Measurements from ENCODE around the gene TBCB. TPM values are rescaled to one million over a fixed set of nuclear protein-coding genes. Genes with fewer than 3 reads are reported as not detected.

Gene TBCB
- total RNA-seq, 1 experiment from 2014 or later, result 141 TPM

GRCh38 chr19:36112678-36113077 is 2.6 kb upstream of the TBCB start:
- CTCF ChIA-PET, result no interaction called here
- Histone ChIP-seq H3K4me2 (ENCODE audit: low read length) (no peak overlapping the region), H3K4me3 (replicated peaks in 1 of 2; ENCODE audit: low read depth in 1 of 2, low read length in 2 of 2) (no peak overlapping the region; a peak in 1 of 4 replicates), H3K4me1 (ENCODE audit: control insufficient read depth in 1 of 2, insufficient read depth in 2 of 2, low read length in 2 of 2) (peaks cover 7 to 27% of the 10 kb centered on the region in 2 experiments; a peak in 3 of 4 replicates), H3K36me3 (ENCODE audit: control insufficient read depth in 1 of 2, insufficient read depth in 2 of 2, low read length in 2 of 2) (peaks cover 9 to 13% of the 10 kb centered on the region in 2 experiments; a peak in 3 of 4 replicates), H3K9ac (ENCODE audit: low read length) (no peak overlapping the region), H4K20me1 (ENCODE audit: insufficient read depth) (no peaks in the 10 kb centered on the region), H2AFZ (ENCODE audit: low read depth, low read length, poor library complexity, severe bottlenecking) (no peak overlapping the region), H3K27me3 (ENCODE audit: insufficient read depth, low read length) (no peaks in the 10 kb centered on the region), H3K27ac (ENCODE audit: low read depth, low read length) (no peak overlapping the region), H3K79me2 (ENCODE audit: insufficient read depth, low read length) (peaks cover 28% of the 10 kb centered on the region), H3K9me3 (ENCODE audit: control insufficient read depth in 1 of 2, insufficient read depth in 1 of 2, low read depth in 1 of 2, low read length in 2 of 2) (no peaks in the 10 kb centered on the region), H3K9me2 (ENCODE audit: insufficient read depth) (no peaks in the 10 kb centered on the region)
- RAD21 ChIA-PET (ENCODE audit: low non-redundant PET in 1 of 2, low total read pairs in 2 of 2, uncharacterized antibody in 2 of 2, unreplicated experiment in 2 of 2), result no interaction called here
- BruUV-seq (replicated peaks), result no TSS peak
- DNase-seq (ENCODE audit: low read depth, low spot score) (no peak), ATAC-seq (no peak)
- intact Hi-C loops (cut with micrococcal nuclease), result loop anchor here (10.0 kb wide), 1 partner anchor 108 kb away; the partner anchor contains the start of gene SYNE4
- no peak for TF ChIP-seq TCF7L2 (IDR thresholded peaks at IDR 0.05; ENCODE audit: borderline replicate concordance, extremely low read depth, insufficient read depth, insufficient read length)
- TF ChIP-seq SP1 (IDR thresholded peaks at IDR 0.05; ENCODE audit: low read depth), result no peak
- no peak for TF ChIP-seq EZH2phosphoT487 (IDR thresholded peaks at IDR 0.05; ENCODE audit: borderline replicate concordance)
- TF ChIP-seq CBX3 (IDR thresholded peaks at IDR 0.05; ENCODE audit: low read depth), result no peak
- no peak for TF ChIP-seq POLR2AphosphoS5 (IDR thresholded peaks at IDR 0.05; ENCODE audit: low read depth, low read length)
- TF ChIP-seq YY1 (IDR thresholded peaks at IDR 0.05; ENCODE audit: extremely low read depth, insufficient replicate concordance, low read depth, low read length), result no peak
- TF ChIP-seq ZBTB33 (IDR thresholded peaks at IDR 0.05; ENCODE audit: extremely low read depth, insufficient replicate concordance, low read length), result no peak
- no peak for TF ChIP-seq SIN3A (IDR thresholded peaks at IDR 0.05; ENCODE audit: low read depth)
- TF ChIP-seq ATF3 (IDR thresholded peaks at IDR 0.05), result no peak
- TF ChIP-seq CEBPB (IDR thresholded peaks at IDR 0.05; ENCODE audit: low read depth), result no peak
- TF ChIP-seq EGR1 (IDR thresholded peaks at IDR 0.05; ENCODE audit: low read depth), result no peak
- no peak for TF ChIP-seq SRF (IDR thresholded peaks at IDR 0.05; ENCODE audit: low read depth)
- TF ChIP-seq FOSL1 (IDR thresholded peaks at IDR 0.05; ENCODE audit: low read depth), result no peak
- TF ChIP-seq MAX (IDR thresholded peaks at IDR 0.05), result no peak
- no peak for TF ChIP-seq JUND (IDR thresholded peaks at IDR 0.05)
- no peak for TF ChIP-seq ZFX (IDR thresholded peaks at IDR 0.05)
- no peak for TF ChIP-seq ZNF274 (IDR thresholded peaks at IDR 0.05; ENCODE audit: low read depth, low read length)
- TF ChIP-seq RAD21 (IDR thresholded peaks at IDR 0.05; ENCODE audit: low read depth), result no peak
- no peak for TF ChIP-seq POLR2A (IDR thresholded peaks at IDR 0.05; ENCODE audit: borderline replicate concordance, extremely low read depth, insufficient read depth, insufficient read length)
- TF ChIP-seq ELF1 (IDR thresholded peaks at IDR 0.05; ENCODE audit: borderline replicate concordance, low read depth), result no peak
- POLR2A ChIA-PET, result no interaction called here
